ENCODE data around the gene TNFRSF9.
A peak's percentile ranks its signal among the peaks of the same experiment; 100 is the strongest.
"Not testable (repeated sequence)": the region's sequence is repeated elsewhere in the genome, so short reads cannot be mapped to it uniquely, and the experiment has no call there.

Gene TNFRSF9

DNA sequence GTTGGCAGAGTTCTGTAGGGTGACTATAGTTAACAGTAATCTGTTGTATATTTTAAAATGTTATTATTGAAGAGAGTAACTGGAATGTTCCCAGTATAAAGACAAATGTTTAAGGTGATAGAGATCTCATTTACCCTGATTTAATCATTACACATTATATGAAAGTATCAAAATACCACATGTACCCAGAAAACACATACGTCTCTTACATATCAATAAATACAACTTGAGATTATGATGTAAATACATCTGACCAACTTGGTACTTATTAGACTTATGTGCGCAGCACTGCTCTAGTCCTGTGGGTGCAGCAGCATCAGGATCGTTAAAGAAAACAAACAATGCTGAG is 20.2 kb upstream of the TNFRSF9 start:
- DNase-seq: no peak

DNA sequence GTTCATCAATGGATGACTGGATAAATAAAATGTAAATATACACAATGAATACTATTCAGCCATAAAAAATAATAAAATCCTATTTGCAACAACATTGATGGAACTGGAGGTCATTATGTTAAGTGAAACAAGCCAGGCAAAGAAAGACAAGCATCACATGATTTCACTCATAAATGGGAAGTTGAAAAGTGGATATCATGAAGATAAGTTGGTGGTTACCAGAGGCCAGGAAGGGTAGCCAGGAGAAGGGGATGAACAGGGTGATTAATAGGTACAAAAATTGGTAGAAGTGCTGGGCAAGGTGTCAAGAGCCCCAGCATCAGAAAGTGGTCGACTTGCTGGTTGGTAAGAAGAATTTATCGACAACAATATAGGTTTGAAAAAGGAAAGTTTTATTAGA is 19.5 kb upstream of the TNFRSF9 start:
- DNase-seq: no peak

DNA sequence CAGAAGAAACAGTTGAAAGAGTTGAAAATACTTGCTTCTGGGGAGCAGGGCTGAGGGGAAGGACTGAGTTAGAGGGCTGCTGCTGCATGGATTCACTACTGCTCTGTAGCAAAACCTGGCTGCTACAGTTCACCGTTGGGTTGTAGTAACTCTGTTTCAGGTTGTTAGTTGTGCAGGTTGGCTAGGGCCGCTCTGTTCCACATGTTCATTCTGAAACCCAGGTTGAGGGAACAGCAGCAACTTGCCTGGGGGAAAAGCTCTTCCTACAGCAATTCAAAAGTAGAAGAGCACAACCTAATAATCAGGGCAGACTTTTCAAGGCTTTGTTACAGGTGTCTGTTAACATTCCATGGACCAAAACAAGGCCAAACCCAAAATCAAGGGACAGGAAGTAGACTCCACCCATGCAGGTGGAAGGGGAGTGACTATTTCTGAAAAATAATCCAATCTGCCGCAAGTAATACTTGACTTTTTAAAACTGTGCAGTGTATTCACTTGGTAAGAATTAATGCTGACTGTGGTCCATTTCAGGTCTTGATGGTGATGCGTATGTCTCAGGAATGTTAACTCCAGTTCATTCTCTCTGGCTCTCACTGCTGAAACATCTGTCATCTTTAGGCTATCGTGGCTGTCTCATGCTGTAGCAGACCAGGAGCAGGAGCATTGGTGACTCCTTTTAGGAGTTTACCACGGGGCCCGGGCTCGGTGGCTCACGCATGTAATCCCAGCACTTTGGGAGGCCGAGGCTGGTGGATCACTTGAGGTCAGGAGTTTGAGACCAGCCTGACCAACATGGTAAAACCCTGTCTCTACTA is 15.8 kb upstream of the TNFRSF9 start:
- no peak for DNase-seq

DNA sequence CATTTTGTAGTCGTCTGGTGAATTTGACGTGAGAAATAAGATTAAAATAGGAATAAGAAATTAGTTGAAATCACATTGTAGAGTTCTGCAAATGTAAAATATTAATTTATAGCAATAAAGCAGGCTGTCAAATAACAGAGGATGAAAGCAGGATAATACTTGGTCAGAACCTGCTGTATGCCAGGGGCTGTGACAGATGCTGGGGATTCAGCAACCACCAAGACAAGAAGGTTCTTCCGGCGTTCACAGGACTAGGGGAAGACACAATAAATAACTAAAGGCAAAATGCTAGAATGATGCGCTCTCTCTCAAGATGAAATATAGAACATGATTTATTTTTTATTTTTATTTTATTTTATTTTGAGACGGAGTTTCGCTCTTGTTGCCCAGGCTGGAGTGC is 14.0 kb upstream of the TNFRSF9 start:
- no peak for DNase-seq

DNA sequence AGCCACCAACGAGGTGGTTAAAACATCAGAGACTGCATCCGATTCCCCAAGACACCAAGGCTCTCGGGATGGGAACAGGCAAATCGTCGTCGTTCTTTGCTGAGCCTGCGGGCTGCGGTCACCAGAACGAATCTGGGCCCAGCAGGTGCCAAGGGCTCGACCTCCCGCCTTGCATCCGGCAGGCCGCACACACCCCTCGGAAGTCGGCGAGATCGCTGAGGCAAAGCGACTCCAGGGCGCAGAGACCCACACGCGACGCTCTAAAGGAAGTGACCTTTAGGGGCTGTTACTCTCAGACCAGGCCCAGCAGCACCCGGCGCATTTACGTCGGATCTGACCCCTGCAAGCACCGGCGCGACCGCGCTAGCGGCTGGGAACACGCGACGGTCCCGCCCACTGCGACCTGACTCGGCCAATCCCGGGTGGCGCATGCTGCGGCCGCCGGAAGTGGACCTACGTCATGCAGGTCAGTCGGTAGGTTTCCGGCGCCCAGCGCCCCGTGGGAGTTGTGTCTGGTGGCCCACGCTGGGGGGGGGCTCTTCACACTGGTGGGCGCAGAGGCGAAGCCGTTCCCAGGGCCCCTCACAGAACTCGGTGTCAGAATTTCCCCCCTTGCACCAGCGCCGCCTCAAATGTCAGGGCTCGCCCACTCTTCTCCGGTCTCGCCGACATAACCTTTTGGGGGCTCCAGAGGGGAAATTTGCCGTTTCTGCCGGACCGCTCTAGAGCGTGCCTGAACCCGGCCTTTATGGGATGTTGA is 13.4 kb upstream of the TNFRSF9 start:
- DNase-seq: peak; percentile 65

DNA sequence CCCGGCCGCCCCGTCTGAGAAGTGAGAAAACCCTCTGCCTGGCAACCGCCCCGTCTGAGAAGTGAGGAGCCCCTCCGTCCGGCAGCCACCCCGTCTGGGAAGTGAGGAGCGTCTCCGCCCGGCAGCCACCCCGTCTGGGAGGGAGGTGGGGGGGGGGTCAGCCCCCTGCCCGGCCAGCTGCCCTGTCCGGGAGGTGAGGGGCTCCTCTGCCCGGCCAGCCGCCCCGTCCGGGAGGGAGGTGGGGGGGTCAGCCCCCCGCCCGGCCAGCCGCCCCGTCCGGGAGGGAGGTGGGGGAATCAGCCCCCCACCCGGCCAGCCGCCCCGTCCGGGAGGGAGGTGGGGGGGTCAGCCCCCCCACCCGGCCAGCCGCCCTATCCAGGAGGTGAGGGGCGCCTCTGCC is 12.2 kb upstream of the TNFRSF9 start:
- not testable (repeated sequence) for DNase-seq

DNA sequence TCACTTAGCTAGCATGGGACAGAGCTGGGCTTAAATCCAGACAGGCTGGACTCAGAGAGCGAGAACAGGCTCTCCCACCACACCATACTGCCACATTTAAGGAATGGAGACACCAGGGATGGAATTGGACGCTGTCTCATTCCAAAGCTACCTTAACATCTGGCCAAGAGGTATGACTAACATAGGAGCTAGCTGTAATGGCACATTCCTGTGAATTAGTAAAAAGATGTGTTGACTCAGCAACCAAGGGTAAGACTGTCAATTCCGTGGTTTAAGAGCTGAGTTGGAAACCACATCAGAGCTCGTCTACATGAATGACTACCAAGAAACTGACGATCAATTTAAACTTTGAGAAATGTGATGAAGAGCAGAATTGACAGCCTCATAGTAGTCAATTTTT is 8.3 kb upstream of the TNFRSF9 start:
- DNase-seq: peak; percentile 13

DNA sequence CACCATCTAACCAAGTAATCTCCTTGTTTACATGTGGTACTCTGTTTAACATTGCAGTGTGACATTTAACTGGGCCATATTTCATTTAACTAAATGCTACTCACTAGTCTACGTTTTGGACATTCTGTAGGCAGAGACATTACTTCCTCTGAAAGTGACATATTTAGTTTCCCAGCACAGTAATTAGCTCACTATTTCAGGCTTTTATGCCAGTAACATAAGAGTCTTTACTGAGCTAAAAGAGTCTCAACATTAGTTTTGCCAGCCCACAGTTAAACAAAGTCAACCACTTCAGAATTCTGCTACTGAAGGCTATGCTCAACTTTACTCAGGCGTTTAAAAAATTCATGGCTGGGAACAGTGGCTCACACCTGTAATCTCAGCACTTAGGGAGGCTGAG is 2.6 kb upstream of the TNFRSF9 start:
- no peak for DNase-seq

DNA sequence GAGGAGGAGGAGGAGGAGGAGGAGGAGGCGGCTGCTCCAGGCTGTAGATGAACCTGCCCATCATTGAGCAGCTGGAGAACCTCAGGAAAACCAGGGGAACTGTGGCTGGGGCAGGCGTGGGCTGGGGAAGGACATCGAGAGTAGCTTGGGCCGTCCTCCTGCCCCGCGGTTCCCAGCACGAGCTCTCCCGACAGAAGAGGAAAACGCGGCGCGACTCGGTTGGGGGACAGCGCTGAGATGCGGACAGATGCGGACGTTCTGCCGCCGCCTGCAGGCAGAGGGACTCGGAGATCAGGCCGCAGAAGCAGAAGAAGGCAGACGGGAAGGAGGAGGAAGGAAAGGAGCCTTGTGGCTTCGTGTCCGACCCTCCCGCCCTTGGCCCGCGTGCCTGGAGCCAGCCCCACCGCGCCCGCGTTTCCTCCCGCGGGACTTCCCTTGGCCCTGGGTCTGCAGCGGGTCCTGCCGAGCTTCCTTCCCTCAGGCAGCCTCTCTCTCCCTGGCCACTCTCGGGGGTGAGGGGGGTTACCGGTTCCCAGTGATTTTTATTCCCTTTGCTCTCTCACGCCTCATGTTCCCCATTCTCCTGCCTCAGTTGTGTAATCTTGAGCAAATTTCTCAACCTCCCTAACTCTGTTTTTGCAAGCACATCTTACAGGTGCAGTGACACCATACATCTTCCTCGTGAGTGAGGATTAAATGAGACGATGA is 1.7 kb upstream of the TNFRSF9 start:
- DNase-seq: peak; percentile 30

DNA sequence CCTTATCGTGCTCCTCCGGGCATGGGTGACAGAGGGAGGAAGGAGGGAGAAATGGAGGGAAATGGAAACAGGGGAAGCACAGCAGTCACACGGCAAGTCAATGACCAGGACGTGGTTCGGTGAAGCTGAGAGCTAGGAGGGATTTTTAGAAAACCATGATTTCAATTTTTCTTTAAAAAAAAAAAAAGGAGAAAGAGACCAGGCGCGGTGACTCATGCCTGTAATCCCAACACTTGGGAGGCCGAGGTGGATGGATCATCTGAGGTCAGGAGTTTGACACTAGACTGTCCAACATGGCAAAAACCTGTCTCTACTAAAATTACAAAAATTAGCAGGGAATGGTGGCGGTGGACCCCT is 776 bp upstream of the TNFRSF9 start:
- DNase-seq: no peak

DNA sequence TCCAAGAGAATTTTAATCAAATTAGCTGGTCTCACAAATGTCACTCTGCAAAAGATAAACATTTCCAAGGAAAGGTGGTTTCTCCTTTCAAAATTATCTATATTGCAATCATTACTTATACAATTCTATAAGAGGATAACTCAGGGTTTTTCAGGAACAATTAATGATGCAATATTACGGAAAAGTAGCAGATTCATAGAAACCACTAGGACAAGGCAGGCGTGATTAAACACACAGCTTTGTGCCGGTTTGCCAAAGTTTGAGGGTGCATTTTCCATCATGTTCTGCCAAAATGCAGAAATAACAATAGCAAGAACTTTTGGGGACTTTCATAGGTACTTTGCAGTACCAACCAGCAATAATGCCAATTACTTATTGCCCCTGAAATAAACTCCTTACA is 605 bp downstream of the TNFRSF9 start:
- no peak for DNase-seq

DNA sequence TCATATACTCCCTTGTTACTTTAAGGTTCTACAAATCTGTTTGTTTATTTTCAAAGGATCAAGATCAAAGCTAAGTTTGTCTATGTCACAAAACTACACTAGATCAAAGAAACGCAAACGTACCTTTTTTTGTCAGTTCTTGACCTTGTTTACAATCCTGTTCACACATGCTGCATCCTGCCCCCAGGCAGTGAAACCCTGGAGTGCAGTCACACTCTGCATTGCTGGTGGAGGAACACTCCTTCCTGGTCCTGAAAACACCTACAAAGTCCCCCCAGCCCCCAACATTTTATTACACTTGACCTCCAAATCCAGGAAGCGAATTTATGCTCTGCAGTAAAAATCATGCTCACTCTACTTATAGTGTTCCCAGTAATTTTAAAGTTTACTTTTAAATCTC is 2.6 kb downstream of the TNFRSF9 start:
- no peak for DNase-seq

DNA sequence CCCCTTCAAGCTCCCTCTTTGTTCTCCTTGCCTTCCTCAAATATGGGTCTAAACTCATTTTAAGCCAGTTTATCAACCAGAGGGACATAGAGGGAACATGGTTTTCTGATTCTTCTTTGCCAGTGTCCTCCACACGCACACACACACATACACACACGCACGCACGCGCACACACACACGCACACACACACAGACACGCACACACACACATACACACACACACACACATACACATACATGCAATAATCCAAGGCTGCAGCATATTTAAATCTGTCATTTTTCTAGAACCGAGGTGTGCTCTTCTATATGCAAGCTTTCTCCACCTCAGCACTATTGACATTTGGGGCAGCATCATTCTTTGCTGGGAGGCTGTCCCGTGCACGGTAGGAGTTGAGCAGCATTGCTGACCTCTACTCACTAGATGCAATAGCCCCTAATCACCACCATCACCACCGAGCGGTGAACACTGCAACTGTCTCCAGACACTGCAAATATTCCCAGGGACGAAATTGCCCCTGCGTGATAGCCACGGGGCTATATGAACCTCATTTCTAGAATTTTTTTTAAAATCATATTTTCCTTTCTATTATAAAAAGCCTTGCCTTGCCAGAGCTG is 8.0 kb downstream of the TNFRSF9 start:
- no peak for DNase-seq

DNA sequence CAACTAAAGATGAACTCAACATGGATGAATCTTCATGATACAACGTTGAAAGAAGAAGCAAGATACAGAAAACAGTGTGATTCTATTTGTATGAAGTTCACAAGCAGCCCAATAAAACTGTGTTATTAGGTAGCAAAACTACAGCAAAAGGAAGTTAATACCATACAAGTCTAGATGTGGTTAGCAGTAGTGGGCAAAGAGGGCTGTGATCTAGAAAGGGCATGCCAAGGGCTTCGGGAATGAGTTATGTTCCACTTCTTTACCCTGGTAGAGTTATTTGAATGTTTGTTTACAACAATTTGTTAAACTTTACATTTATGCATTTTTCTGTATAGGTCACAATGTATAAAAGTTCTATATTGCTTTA is 9.2 kb downstream of the TNFRSF9 start:
- DNase-seq: no peak

DNA sequence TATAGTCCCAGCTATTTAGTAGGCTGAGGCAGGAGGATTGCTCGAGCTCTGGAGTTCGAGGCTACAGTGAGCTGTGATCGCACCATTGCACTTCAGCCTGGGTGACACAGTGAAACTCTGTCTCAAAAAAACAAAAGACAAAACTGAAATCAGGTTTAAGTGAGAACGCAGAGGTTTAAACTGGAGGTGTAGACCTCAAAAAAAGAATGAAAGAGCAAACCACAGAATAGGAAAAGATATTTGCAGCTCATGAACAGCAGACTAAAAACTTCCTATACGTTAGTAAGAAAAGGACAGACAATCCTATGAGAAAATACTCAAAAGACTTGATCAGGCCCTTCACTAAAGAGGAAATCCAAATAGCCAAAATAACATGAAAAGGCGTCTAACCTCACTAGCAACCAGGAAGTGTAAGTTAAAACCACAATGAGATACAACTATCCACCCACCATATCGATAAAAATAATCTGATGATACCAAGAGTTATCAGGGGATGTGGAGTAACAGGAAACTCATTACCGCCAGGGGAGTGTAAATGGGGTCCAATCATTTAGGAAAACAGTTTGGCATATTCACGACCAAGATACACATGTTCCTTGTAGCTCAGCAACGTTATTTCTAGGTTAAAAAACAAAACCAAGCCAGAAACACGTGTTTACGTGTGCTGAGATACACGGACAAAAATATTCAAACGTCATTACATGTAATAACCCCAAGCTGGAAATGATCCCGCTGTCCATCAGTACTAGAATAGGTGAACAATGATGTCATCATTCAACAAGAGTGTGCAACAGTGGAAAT is 9.8 kb downstream of the TNFRSF9 start:
- DNase-seq: peak; percentile 23

DNA sequence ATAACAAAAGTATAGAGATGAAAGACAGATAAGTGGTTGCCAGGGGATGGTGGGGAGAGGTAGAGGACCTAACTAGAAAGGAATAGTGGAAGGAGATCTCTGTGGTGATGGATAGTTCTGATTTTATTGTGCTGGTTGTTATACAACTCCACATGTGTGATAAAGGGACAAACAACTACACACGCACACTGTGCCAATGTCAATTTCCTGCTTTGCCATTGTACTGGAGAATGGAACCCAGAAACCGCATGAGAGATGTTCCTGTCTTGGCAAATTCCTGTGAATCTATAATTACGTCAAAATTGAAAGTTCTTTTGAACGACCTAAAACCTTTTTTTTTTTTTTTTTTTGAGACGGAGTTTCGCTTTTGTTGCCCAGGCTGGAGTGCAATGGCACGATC is 11.0 kb downstream of the TNFRSF9 start:
- no peak for DNase-seq

DNA sequence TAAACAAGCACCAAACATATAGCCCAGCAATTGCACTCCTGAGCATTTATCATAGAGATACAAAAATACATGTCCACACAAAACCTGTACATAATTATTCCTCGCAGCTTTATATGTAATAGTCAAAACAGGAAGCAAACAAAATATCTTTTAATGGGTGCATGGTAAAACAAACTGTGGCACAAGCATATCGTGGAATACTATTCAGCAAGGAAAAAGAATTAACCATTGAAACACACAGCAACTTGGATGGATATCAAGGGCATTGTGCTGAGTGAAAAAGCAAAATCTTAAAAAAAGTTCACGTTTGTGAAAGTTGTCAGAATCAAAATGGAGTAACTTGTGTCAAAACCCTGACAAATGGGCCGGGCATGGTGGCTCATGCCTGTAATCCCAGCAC is 12.4 kb downstream of the TNFRSF9 start:
- no peak for DNase-seq

DNA sequence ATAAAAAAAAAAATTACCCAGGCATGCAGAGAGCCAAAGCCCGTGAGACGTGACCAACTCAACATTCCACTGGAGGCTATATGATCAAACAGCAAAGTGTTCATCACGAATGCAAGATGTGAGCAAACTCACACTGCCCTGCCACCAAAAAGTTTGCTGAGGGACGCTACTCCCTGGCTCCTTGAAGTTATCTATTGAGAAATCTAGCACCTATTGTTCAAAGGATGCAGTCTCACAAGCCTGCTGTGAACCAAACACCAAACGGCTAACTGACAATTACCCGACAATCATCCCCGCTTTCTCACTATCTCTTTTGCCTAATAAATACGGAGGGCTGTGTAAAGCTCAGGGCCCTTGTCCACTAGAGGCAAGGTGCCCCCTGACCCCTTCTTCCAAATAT is 13.6 kb downstream of the TNFRSF9 start:
- not testable (repeated sequence) for DNase-seq

DNA sequence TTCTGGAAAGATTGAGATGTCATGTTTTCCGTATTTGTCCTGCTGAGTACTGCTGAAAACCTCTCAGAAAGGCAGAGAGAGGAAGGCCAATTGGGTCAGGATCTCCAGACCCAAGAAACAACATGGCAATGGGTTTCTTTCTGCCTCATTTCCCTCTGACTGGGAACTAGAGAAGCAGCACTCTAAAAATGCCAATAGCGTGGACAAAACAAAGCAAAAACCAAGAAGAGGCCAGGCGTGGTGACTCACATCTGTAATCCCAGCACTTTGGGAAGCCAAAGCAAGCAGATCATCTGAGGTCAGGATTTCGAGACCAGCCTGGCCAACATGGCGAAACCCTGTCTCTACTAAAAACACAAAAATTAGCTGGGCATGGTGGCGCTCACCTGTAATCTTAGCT is 18.3 kb downstream of the TNFRSF9 start:
- DNase-seq: no peak

DNA sequence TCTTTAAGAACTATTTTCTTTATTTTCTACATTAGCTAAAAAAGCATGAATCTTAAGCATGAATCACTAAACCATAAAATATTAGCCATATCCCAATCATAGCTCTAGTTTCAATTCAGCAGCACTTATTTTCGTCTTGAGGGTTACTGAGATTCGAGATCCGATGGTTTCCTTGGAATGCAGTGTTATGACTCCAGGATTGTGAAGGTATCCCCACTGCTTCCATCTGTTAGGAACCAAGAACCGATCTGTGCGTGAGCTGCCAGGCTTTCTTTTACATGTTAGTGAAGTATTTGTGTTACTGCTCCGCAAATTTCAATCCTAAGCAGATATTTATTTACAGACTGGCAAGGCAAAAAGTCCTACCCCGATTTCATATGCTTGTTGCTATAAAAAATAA is 18.8 kb downstream of the TNFRSF9 start:
- DNase-seq: no peak

DNA sequence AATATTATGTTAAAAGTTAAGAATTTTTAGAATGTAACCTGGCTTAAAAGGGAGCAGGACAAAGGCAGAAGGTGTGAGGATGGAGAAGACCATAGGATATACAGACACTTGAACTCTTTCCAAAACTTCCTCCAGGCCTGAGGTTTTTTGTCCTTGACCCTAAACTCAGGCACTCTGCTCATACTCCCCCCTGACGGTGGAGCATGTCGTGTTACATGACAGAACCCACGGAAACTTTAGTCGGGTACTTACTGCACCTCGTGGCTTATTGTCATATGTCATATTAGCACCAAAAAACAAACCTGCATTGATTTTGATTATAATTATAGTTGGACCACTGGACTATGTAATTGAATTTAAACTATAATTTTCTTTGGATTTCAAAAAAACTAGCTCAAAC is 20.8 kb downstream of the TNFRSF9 start:
- no peak for DNase-seq

DNA sequence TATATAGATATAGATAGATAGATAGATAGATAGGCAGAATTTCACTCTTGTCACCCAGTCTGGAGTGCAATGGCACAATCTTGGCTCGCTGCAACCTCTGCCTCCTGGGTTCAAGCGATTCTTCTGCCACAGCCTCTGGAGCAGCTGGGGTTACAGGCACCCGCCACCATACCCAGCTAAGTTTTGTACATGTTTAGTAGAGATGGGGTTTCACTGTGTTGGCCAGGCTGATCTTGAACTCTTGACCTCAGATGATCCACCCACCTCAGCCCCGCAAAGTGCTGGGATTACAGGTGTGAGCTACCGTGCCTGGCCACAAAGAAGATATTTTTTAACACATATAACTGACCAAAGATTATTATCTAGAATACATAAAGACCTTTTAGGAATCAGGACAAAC is 22.7 kb downstream of the TNFRSF9 start:
- DNase-seq: not testable (repeated sequence)

DNA sequence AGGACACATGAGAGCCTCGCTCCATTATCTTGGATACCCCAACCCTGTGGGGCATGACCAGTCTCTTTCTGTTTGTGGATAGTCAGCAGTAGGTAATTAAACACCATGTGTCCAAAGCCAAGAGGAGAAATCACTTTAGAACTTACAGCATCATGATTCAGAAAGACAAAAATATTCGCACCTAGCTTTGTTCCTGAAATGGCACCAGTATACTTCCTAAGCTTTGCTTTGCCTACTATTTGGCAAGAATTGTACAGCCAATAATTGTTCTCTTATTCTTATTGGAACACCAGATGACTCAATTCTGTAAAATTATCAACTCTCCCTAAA is 24.2 kb downstream of the TNFRSF9 start:
- no peak for DNase-seq

Data from activated naive CD4-positive, alpha-beta T cell treated with anti-CD3 and anti-CD28 coated beads, Interleukin-2, amount 50 U/mL, for 16 hours (primary cell).